OCI-LY1 (cell line): ENCODE data around the gene ATP1A4.

ENCODE experiments used
- H2AFZ ChIP-seq: fragments of 200-600 bp; sonication (generic), shearing (Covaris generic); 2 replicates; pipeline ENCODE4 v1.6.0; 2014; ENCODE audit warnings: antibody characterized with exemption, mild to moderate bottlenecking, low read length
- H3F3A ChIP-seq: fragments of 200-600 bp; sonication (generic), shearing (Covaris generic); 2 replicates; pipeline ENCODE4 v1.6.0; 2014; ENCODE audit warnings: mild to moderate bottlenecking, antibody characterized with exemption, low read length, moderate library complexity; ENCODE audit not compliant: insufficient read depth
- H3K27ac ChIP-seq: fragments of 200-600 bp; sonication (generic); 2 replicates; pipeline ENCODE4 v1.5.1; 2014; ENCODE audit warnings: low read length, mixed run types, mild to moderate bottlenecking, low read depth; ENCODE audit not compliant: poor library complexity, severe bottlenecking
- H3K27me3 ChIP-seq: fragments of 200-600 bp; sonication (generic); 2 replicates; pipeline ENCODE4 v1.6.0; 2014; ENCODE audit warnings: antibody characterized with exemption, mild to moderate bottlenecking, low read length, moderate library complexity; ENCODE audit not compliant: insufficient read depth
- H3K36me3 ChIP-seq: fragments of 200-600 bp; sonication (generic); 2 replicates; pipeline ENCODE4 v1.6.1; 2014; ENCODE audit warnings: mild to moderate bottlenecking, antibody characterized with exemption, low read length, moderate library complexity, mixed read lengths; ENCODE audit not compliant: insufficient read depth
- H3K4me1 ChIP-seq: fragments of 200-600 bp; sonication (generic); 2 replicates; pipeline ENCODE4 v1.5.1; 2014; ENCODE audit warnings: mild to moderate bottlenecking, low read length, moderate library complexity; ENCODE audit not compliant: insufficient read depth, severe bottlenecking
- H3K4me2 ChIP-seq: fragments of 200-600 bp; sonication (generic), shearing (Covaris generic); 2 replicates; pipeline ENCODE4 v1.6.1; 2014; ENCODE audit warnings: low read length
- H3K4me3 ChIP-seq: fragments of 200-600 bp; sonication (generic); 2 replicates; pipeline ENCODE4 v1.5.1; 2014; ENCODE audit warnings: low read length, low read depth, mild to moderate bottlenecking, mixed read lengths; ENCODE audit not compliant: poor library complexity, severe bottlenecking
- H3K79me2 ChIP-seq: fragments of 200-600 bp; shearing (Covaris generic); 2 replicates; pipeline ENCODE4 v1.6.1; 2016; ENCODE audit warnings: mixed run types, low read length, mixed read lengths; ENCODE audit not compliant: insufficient read depth
- H3K9ac ChIP-seq: fragments of 200-600 bp; sonication (generic), shearing (Covaris generic); 2 replicates; pipeline ENCODE4 v1.6.1; 2014; ENCODE audit warnings: mild to moderate bottlenecking, low read length, mixed read lengths
- H3K9me2 ChIP-seq: fragments of 200-600 bp; sonication (generic), shearing (Covaris generic); 2 replicates; pipeline ENCODE4 v1.6.1; 2014; ENCODE audit warnings: low read depth, mild to moderate bottlenecking, low read length, mixed read lengths
- H3K9me3 ChIP-seq: fragments of 200-600 bp; shearing (Covaris generic); 2 replicates; pipeline ENCODE4 v1.6.1; 2014; ENCODE audit warnings: low read length, mixed read lengths
- H4K20me1 ChIP-seq: fragments of 200-600 bp; sonication (generic), shearing (Covaris generic); 2 replicates; pipeline ENCODE4 v1.6.0; 2016; ENCODE audit warnings: mild to moderate bottlenecking, low read length; ENCODE audit not compliant: insufficient read depth
- CTCF ChIP-seq: fragments of 200-600 bp; sonication (generic), shearing (Covaris generic); IDR thresholded peaks from 2 replicates; pipeline ENCODE4 v1.5.1; 2017; ENCODE audit warnings: mild to moderate bottlenecking, antibody characterized with exemption, low read length, moderate library complexity, mixed read lengths
- EZH2 ChIP-seq: fragments of 200-600 bp; sonication (generic), shearing (Covaris generic); IDR thresholded peaks from 2 replicates; pipeline ENCODE4 v1.8.0; 2017; ENCODE audit warnings: borderline replicate concordance, mixed run types, mild to moderate bottlenecking, antibody characterized with exemption, low read length, moderate library complexity, mixed read lengths

The ATP1A4 gene

GRCh38 chr1:160143695-160144094 lies 7.7 kb upstream of the ATP1A4 start:
- no peaks in the 10 kb centered on the region for H3K79me2 ChIP-seq
- no peaks in the 10 kb centered on the region for H3F3A ChIP-seq
- no peak overlapping the region for H3K27ac ChIP-seq
- no peak overlapping the region for H3K4me2 ChIP-seq
- TF ChIP-seq CTCF (no peak), EZH2 (no peak)
- H3K9me2 ChIP-seq: no peaks in the 10 kb centered on the region
- H4K20me1 ChIP-seq: no peaks in the 10 kb centered on the region
- no peaks in the 10 kb centered on the region for H3K9me3 ChIP-seq
- H3K4me3 ChIP-seq: no peak overlapping the region
- H3K9ac ChIP-seq: no peak overlapping the region
- no peaks in the 10 kb centered on the region for H3K27me3 ChIP-seq
- H3K36me3 ChIP-seq: no peaks in the 10 kb centered on the region
- no peak overlapping the region for H2AFZ ChIP-seq
- no peaks in the 10 kb centered on the region for H3K4me1 ChIP-seq

GRCh38 chr1:160144921-160145320 lies 6.5 kb upstream of the ATP1A4 start:
- Histone ChIP-seq H3K36me3 (no peaks in the 10 kb centered on the region), H3K4me1 (no peaks in the 10 kb centered on the region), H3K79me2 (no peaks in the 10 kb centered on the region), H3K4me2 (no peak overlapping the region), H3K4me3 (no peak overlapping the region), H3F3A (no peaks in the 10 kb centered on the region), H2AFZ (no peak overlapping the region), H4K20me1 (no peaks in the 10 kb centered on the region), H3K27me3 (no peaks in the 10 kb centered on the region), H3K9me2 (no peaks in the 10 kb centered on the region), H3K9ac (no peak overlapping the region), H3K9me3 (no peaks in the 10 kb centered on the region), H3K27ac (no peak overlapping the region)
- TF ChIP-seq EZH2: no peak
- no peak for TF ChIP-seq CTCF

DNA sequence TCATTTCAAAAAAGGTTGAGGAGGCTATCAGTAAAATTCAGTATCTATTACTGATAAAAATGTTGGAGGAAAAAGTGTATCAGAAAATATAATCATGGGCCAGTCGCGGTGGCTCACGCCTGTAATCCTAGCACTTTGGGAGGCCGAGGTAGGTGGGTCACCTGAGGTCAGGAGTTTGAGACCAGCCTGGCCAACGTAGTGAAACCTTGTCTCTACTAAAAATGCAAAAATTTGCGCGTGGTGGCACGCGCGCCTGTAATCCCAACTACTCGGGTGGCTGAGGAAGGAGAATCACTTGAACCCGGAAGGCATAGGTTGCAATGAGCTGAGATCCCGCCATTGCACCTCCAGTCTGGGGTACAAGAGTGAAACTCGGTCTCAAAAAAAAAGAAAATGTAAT lies 5.3 kb upstream of the ATP1A4 start:
- H4K20me1 ChIP-seq: no peaks in the 10 kb centered on the region
- no peaks in the 10 kb centered on the region for H3K9me2 ChIP-seq
- no peaks in the 10 kb centered on the region for H3K79me2 ChIP-seq

More for the DNA sequence above, 5.3 kb upstream of the ATP1A4 start:
- Histone ChIP-seq H3K4me3 (no peak overlapping the region), H3K27me3 (no peaks in the 10 kb centered on the region), H3K4me1 (no peaks in the 10 kb centered on the region), H3K9me3 (no peaks in the 10 kb centered on the region), H2AFZ (no peak overlapping the region), H3K36me3 (no peaks in the 10 kb centered on the region), H3K9ac (no peak overlapping the region), H3K27ac (no peak overlapping the region), H3F3A (no peaks in the 10 kb centered on the region), H3K4me2 (no peak overlapping the region)
- no peak for TF ChIP-seq EZH2
- TF ChIP-seq CTCF: no peak
